Activated naive CD8-positive, alpha-beta T cell treated with anti-CD3 and anti-CD28 coated beads, Interleukin-2, amount 10 ng/mL, durations not matched to agents 7 days and 5 days (primary cell): Measurements from ENCODE around the gene SUGP1. TPM values are rescaled to one million over a fixed set of nuclear protein-coding genes. Genes with fewer than 3 reads are reported as not detected.
A peak's percentile ranks its signal among the peaks of the same experiment; 100 is the strongest.
"Not testable (repeated sequence)": the region's sequence is repeated elsewhere in the genome, so short reads cannot be mapped to it uniquely, and the experiment has no call there.

ENCODE experiments used
- ATAC-seq: fragments of 150-1000 bp; cut with Tn5 transposase; one replicate; pipeline ENCODE4 v1.10.0; 2021; ENCODE audit warnings: low read depth, moderate library complexity
- POLR2A ChIA-PET: fragments of 350-600 bp; sonication (Branson Sonifier 250); formaldehyde crosslinking; loops from one replicate; lab custom pipeline; 2021; ENCODE audit warnings: antibody characterized with exemption; lab: Charles Lee
- DNase-seq: peaks from one replicate; pipeline ENCODE4 v3.0.0; 2021
- H3K27ac Mint-ChIP-seq: one replicate; pipeline ENCODE4 v1.8.0; 2022; ENCODE audit warnings: mild to moderate bottlenecking, mixed read lengths
- H3K27me3 Mint-ChIP-seq: one replicate; pipeline ENCODE4 v1.8.0; 2022; ENCODE audit warnings: mild to moderate bottlenecking, moderate library complexity, mixed read lengths
- H3K36me3 Mint-ChIP-seq: one replicate; pipeline ENCODE4 v1.8.0; 2021; ENCODE audit warnings: mild to moderate bottlenecking, mixed read lengths
- H3K4me1 Mint-ChIP-seq: one replicate; pipeline ENCODE4 v1.8.0; 2021; ENCODE audit warnings: mixed read lengths
- H3K4me3 Mint-ChIP-seq: one replicate; pipeline ENCODE4 v1.8.0; 2022; ENCODE audit warnings: mild to moderate bottlenecking, moderate library complexity, mixed read lengths
- H3K9me3 Mint-ChIP-seq: one replicate; pipeline ENCODE4 v1.8.0; 2021; ENCODE audit warnings: mixed read lengths
- total RNA-seq, 2 experiments: library from RNA; stranded (reverse); gene quantifications; one replicate each; pipeline ENCODE4 v1.2.3, GENCODE V29; 2021

SUGP1 gene
- total RNA-seq: 10 to 100 TPM; 66.8 to 70.6 TPM

- H3K27ac Mint-ChIP-seq: peak within 1 kb of the TSS; percentile 99
- POLR2A ChIA-PET: interaction anchor here (1.0 to 2.0 kb wide), 5 partner anchors 15 to 196 kb away, joined by 3 to 5 read pairs (median 3); partner anchors contain the start of genes NDUFA13, NR2C2AP and TSSK6
- H3K4me1 Mint-ChIP-seq: peaks cover 24% of the 10 kb centered on the region
- H3K27me3 Mint-ChIP-seq: no peaks in the 10 kb centered on the region
- DNase-seq: peak; percentile 90
- ATAC-seq: peak; percentile 94
- H3K36me3 Mint-ChIP-seq: peaks cover 12% of the 10 kb centered on the region
- H3K9me3 Mint-ChIP-seq: no peaks in the 10 kb centered on the region
- peak within 1 kb of the TSS; percentile 96 for H3K4me3 Mint-ChIP-seq
Measured at GRCh38 chr19:19320361-19321140, at the start of gene SUGP1, which contains the start of gene MAU2. SUGP1 (minus strand) TSS chr19:19320509; CDS start chr19:19320496, 13 bp downstream. MAU2 (plus strand) TSS chr19:19320829; CDS start chr19:19320860, 31 bp downstream.

GRCh38 chr19:19368087-19368486, 47.8 kb upstream of the SUGP1 start:
- POLR2A ChIA-PET: interaction anchor here (0.6 kb wide), 1 partner anchor 111 kb away, joined by 3 read pairs; no protein-coding TSS in a partner anchor
- Mint-ChIP-seq H3K27me3 (no peaks in the 10 kb centered on the region), H3K36me3 (no peaks in the 10 kb centered on the region), H3K9me3 (no peaks in the 10 kb centered on the region), H3K4me1 (peaks cover 19% of the 10 kb centered on the region), H3K4me3 (no peak overlapping the region), H3K27ac (no peak overlapping the region)
- ATAC-seq (no peak), DNase-seq (no peak)

- H3K27ac Mint-ChIP-seq: peak overlapping the region; percentile 84
- POLR2A ChIA-PET: interaction anchor here (1.4 to 4.5 kb wide), 3 partner anchors 19 to 123 kb away, joined by 3 to 50 read pairs (median 15); no protein-coding TSS in a partner anchor
- H3K4me3 Mint-ChIP-seq: peak overlapping the region; percentile 49
- no peaks in the 10 kb centered on the region for H3K27me3 Mint-ChIP-seq
- peak; percentile 83 for ATAC-seq
- DNase-seq: peak; percentile 85
- peaks cover 13% of the 10 kb centered on the region for H3K4me1 Mint-ChIP-seq
- H3K36me3 Mint-ChIP-seq: no peaks in the 10 kb centered on the region
- no peaks in the 10 kb centered on the region for H3K9me3 Mint-ChIP-seq
Measured at GRCh38 chr19:19366434-19367396, 46.4 kb upstream of the SUGP1 start.

- Mint-ChIP-seq H3K27me3 (no peaks in the 10 kb centered on the region), H3K27ac (peak overlapping the region; percentile 59), H3K4me1 (peaks cover 23% of the 10 kb centered on the region), H3K36me3 (peaks cover 3% of the 10 kb centered on the region), H3K9me3 (no peaks in the 10 kb centered on the region), H3K4me3 (no peak overlapping the region)
- no peak for DNase-seq
- ATAC-seq: no peak
- POLR2A ChIA-PET: interaction anchor here (0.7 to 0.8 kb wide), 2 partner anchors 10 to 41 kb away, joined by 3 to 4 read pairs; no protein-coding TSS in a partner anchor
Measured at GRCh38 chr19:19362075-19362474, 41.8 kb upstream of the SUGP1 start.

GRCh38 chr19:19361075-19361594, 40.8 kb upstream of the SUGP1 start:
- peak overlapping the region; percentile 9 for H3K27ac Mint-ChIP-seq
- DNase-seq (peak; percentile 71), ATAC-seq (peak; percentile 61)
- peaks cover 16% of the 10 kb centered on the region for H3K4me1 Mint-ChIP-seq
- POLR2A ChIA-PET: interaction anchor here (0.6 to 0.8 kb wide), 3 partner anchors 9 to 504 kb away, joined by 3 to 6 read pairs (median 3); partner anchors contain the start of gene ZNF253
- peaks cover 3% of the 10 kb centered on the region for H3K36me3 Mint-ChIP-seq
- no peaks in the 10 kb centered on the region for H3K27me3 Mint-ChIP-seq
- H3K4me3 Mint-ChIP-seq: peak overlapping the region; percentile 28
- H3K9me3 Mint-ChIP-seq: no peaks in the 10 kb centered on the region

- POLR2A ChIA-PET: interaction anchor here (1.1 kb wide), 1 partner anchor 165 kb away, joined by 3 read pairs; the partner anchor contains the start of genes BORCS8 and RFXANK
- Mint-ChIP-seq H3K9me3 (no peaks in the 10 kb centered on the region), H3K4me3 (no peak overlapping the region), H3K36me3 (peaks cover 5% of the 10 kb centered on the region), H3K27ac (no peak overlapping the region), H3K27me3 (no peaks in the 10 kb centered on the region), H3K4me1 (peaks cover 10% of the 10 kb centered on the region)
- ATAC-seq (no peak), DNase-seq (no peak)
Measured at GRCh38 chr19:19356901-19357566, 36.7 kb upstream of the SUGP1 start.

GRCh38 chr19:19356500-19356899, 36.2 kb upstream of the SUGP1 start:
- POLR2A ChIA-PET: no interaction called here
- no peak for ATAC-seq
- Mint-ChIP-seq H3K27ac (no peak overlapping the region), H3K36me3 (peaks cover 8% of the 10 kb centered on the region), H3K4me1 (peaks cover 10% of the 10 kb centered on the region), H3K4me3 (no peak overlapping the region), H3K27me3 (no peaks in the 10 kb centered on the region), H3K9me3 (no peaks in the 10 kb centered on the region)
- no peak for DNase-seq

GRCh38 chr19:19355606-19356139, 35.4 kb upstream of the SUGP1 start:
- ATAC-seq: no peak
- POLR2A ChIA-PET: no interaction called here

GRCh38 chr19:19354932-19355331, 34.6 kb upstream of the SUGP1 start:
- DNase-seq: no peak
- POLR2A ChIA-PET: no interaction called here
- H3K36me3 Mint-ChIP-seq: peaks cover 10% of the 10 kb centered on the region
- ATAC-seq: no peak
- no peaks in the 10 kb centered on the region for H3K27me3 Mint-ChIP-seq
- no peak overlapping the region for H3K27ac Mint-ChIP-seq
- peaks cover 4% of the 10 kb centered on the region for H3K4me1 Mint-ChIP-seq
- no peaks in the 10 kb centered on the region for H3K9me3 Mint-ChIP-seq
- no peak overlapping the region for H3K4me3 Mint-ChIP-seq

More at GRCh38 chr19:19355606-19356139, 35.4 kb upstream of the SUGP1 start:
- H3K27me3 Mint-ChIP-seq: no peaks in the 10 kb centered on the region
- no peak for DNase-seq
- H3K4me3 Mint-ChIP-seq: no peak overlapping the region
- H3K27ac Mint-ChIP-seq: no peak overlapping the region
- H3K4me1 Mint-ChIP-seq: peaks cover 6% of the 10 kb centered on the region
- no peaks in the 10 kb centered on the region for H3K9me3 Mint-ChIP-seq
- H3K36me3 Mint-ChIP-seq: peaks cover 8% of the 10 kb centered on the region

- no peaks in the 10 kb centered on the region for H3K27me3 Mint-ChIP-seq
- no peak overlapping the region for H3K27ac Mint-ChIP-seq
- H3K4me3 Mint-ChIP-seq: no peak overlapping the region
- DNase-seq (no peak), ATAC-seq (no peak)
- no peaks in the 10 kb centered on the region for H3K9me3 Mint-ChIP-seq
- POLR2A ChIA-PET: interaction anchor here (0.9 kb wide), 1 partner anchor 11 kb away, joined by 3 read pairs; no protein-coding TSS in a partner anchor
- H3K4me1 Mint-ChIP-seq: peaks cover 4% of the 10 kb centered on the region
- peaks cover 11% of the 10 kb centered on the region for H3K36me3 Mint-ChIP-seq
Measured at GRCh38 chr19:19354007-19354406, 33.7 kb upstream of the SUGP1 start.

- H3K27me3 Mint-ChIP-seq: no peaks in the 10 kb centered on the region
- POLR2A ChIA-PET: no interaction called here
Measured at GRCh38 chr19:19352823-19353222, 32.5 kb upstream of the SUGP1 start.

GRCh38 chr19:19350756-19351155, 30.4 kb upstream of the SUGP1 start:
- H3K4me3 Mint-ChIP-seq, H3K27me3 Mint-ChIP-seq, DNase-seq, H3K4me1 Mint-ChIP-seq, POLR2A ChIA-PET, H3K9me3 Mint-ChIP-seq, ATAC-seq, H3K27ac Mint-ChIP-seq: not testable (repeated sequence)
- peaks cover 14% of the 10 kb centered on the region for H3K36me3 Mint-ChIP-seq

More at GRCh38 chr19:19352823-19353222, 32.5 kb upstream of the SUGP1 start:
- ATAC-seq (no peak), DNase-seq (no peak)
- Mint-ChIP-seq H3K4me1 (no peaks in the 10 kb centered on the region), H3K27ac (no peak overlapping the region), H3K9me3 (no peaks in the 10 kb centered on the region), H3K36me3 (peaks cover 13% of the 10 kb centered on the region), H3K4me3 (no peak overlapping the region)
